Esophagus squamous epithelium (tissue), 4 donors: ENCODE results near the gene NHEJ1.

Source experiments
- CTCF ChIP-seq, 6 experiments: fragments of 450-650 bp in 4 of 6; fragments of 200-600 bp in 2 of 6; sonication (generic) in 2 of 6; IDR thresholded peaks; one replicate each; pipeline ENCODE4 v1.5.1; 2016 to 2019; ENCODE audit warnings: antibody characterized with exemption in 6 of 6, mild to moderate bottlenecking in 4 of 6, moderate library complexity in 4 of 6
- POLR2A ChIP-seq, 4 donors: fragments of 450-650 bp; IDR thresholded peaks; one replicate each; pipeline ENCODE4 v1.6.1; 2017; ENCODE audit warnings: antibody characterized with exemption in 4 of 4, mild to moderate bottlenecking in 4 of 4, moderate library complexity in 3 of 4

DNA sequence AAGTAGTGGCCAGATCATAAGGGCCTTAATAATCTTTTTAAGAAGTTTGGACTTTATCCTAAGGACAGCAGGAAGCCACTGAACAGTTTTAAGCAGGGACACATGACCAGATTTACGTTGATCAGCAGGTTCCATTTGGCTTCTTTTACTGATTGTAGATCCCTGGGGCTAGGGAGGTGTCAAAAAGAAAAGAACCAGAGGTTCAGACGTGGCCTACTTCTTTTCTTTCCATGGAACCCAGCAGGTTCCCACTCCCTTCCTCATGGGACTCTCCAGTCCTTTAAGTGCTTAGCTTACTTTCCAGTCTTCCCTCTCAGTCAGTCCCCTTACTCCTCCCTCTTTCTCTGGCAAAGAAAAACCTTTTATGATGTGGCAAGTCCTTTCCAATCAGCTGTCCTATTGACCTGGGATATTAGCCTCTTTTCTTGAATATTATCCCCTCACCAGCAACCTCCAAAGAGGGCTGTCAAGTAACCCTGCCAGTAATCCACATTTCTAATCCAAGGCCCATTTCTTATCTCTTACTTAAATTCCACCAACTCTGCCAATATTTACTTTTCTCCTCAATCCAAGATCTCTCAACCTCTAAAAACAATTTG, 33.5 kb downstream of the NHEJ1 start:
- no peak for TF ChIP-seq POLR2A (IDR thresholded peaks at IDR 0.05)
- no peak for TF ChIP-seq CTCF (IDR thresholded peaks at IDR 0.05)
